Activated T-helper 17 cell treated with anti-CD3 and anti-CD28 coated beads, Interleukin-2, amount 50 U/mL, for 72 hours (primary cell): ENCODE data around the gene CASQ2. TPM values are rescaled to one million over a fixed set of nuclear protein-coding genes. Genes with fewer than 3 reads are reported as not detected.

Experiments used
- ATAC-seq: fragments of 150-1000 bp; cut with Tn5 transposase; replicated peaks from 2 replicates; pipeline ENCODE4 v1.10.0; 2021; ENCODE audit warnings: mild to moderate bottlenecking, moderate library complexity
- H3K27ac Mint-ChIP-seq: one replicate; pipeline ENCODE4 v1.8.0; 2022; ENCODE audit warnings: mixed read lengths
- H3K27me3 Mint-ChIP-seq: one replicate; pipeline ENCODE4 v1.8.0; 2022; ENCODE audit warnings: mixed read lengths
- H3K36me3 Mint-ChIP-seq: one replicate; pipeline ENCODE4 v1.8.0; 2022; ENCODE audit warnings: low read depth, mild to moderate bottlenecking, mixed read lengths
- H3K4me1 Mint-ChIP-seq: one replicate; pipeline ENCODE4 v1.8.0; 2022; ENCODE audit warnings: mixed read lengths
- H3K4me3 Mint-ChIP-seq: one replicate; pipeline ENCODE4 v1.8.0; 2022; ENCODE audit warnings: mild to moderate bottlenecking, mixed read lengths
- H3K9me3 Mint-ChIP-seq: one replicate; pipeline ENCODE4 v1.8.0; 2022; ENCODE audit warnings: mixed read lengths
- total RNA-seq, 2 donors: library from RNA; stranded (reverse); gene quantifications; one replicate each; pipeline ENCODE4 v1.2.3, GENCODE V29; 2022

The CASQ2 gene
- total RNA-seq, 2 donors from 2014 or later, result not detected

DNA sequence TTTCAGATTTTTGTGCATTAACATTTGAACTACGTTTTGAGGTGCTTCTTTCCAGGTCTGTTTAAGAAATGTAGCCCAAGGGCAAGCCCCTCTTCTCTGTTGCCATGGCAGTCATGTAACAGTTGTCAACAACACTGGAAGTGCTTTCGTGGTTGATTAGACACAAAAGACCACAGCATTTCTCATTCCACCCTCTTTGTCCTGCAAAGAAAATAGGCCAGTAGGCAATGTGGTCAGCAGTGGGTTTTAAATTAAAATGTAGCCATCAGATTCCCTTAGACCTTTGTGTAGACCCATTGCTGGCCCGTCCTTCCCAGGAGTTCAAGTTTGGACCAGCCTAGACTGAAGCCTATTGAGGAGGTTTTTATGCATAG is 91.3 kb downstream of the CASQ2 start:
- Mint-ChIP-seq H3K4me1 (no peaks in the 10 kb centered on the region), H3K27me3 (no peaks in the 10 kb centered on the region), H3K36me3 (no peaks in the 10 kb centered on the region), H3K4me3 (no peak overlapping the region), H3K27ac (no peak overlapping the region), H3K9me3 (no peaks in the 10 kb centered on the region)
- ATAC-seq, result no peak

- Mint-ChIP-seq H3K27ac (no peak overlapping the region), H3K36me3 (no peaks in the 10 kb centered on the region), H3K4me3 (no peak overlapping the region), H3K27me3 (no peaks in the 10 kb centered on the region), H3K4me1 (no peaks in the 10 kb centered on the region), H3K9me3 (no peaks in the 10 kb centered on the region)
- ATAC-seq, result no peak
Observed at GRCh38 chr1:115676498-115677181, 91.9 kb downstream of the CASQ2 start.

DNA sequence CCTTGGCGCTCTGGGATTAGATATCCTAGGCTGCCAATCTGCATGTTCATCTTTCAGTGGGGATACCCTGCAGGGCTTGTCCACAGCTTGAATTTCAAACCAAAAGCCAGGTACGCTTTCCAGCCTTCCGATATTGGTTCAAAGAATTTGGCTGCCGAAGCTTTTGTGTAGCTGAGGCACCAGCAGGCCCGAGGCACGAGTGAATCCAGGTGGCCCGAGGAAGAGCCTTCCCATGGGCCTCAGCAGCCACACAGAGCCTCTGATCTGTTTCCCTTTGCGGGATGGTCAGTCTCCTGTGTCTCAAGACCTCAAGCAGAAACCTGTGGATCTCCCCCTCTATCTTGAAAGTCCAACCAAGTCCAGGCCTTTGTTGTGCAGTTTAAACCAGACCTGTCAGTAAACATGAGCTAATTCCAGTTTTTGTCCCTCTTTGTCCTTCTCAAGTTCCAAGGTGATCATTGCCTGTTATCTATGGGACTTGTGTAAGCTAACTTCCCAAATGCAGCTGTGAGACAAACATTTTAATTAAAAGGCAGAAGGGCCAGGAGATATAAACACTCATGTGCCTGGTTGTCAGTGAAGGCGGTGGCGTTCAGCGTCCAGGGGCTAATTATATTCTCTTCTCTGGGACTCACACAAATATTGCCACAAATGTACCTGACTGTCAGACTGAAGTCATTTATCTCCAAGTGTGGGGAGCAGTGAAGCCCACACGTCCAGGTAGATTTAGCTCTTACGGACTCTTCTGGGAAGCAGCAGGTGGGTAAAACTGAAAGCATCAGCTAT is 96.1 kb downstream of the CASQ2 start:
- no peak overlapping the region for H3K27ac Mint-ChIP-seq
- no peak overlapping the region for H3K4me3 Mint-ChIP-seq
- H3K4me1 Mint-ChIP-seq, result no peaks in the 10 kb centered on the region
- H3K27me3 Mint-ChIP-seq, result no peaks in the 10 kb centered on the region
- H3K9me3 Mint-ChIP-seq, result no peaks in the 10 kb centered on the region
- no peak for ATAC-seq
- H3K36me3 Mint-ChIP-seq, result no peaks in the 10 kb centered on the region

GRCh38 chr1:115671176-115671934 is 97.2 kb downstream of the CASQ2 start:
- Mint-ChIP-seq H3K9me3 (no peaks in the 10 kb centered on the region), H3K36me3 (no peaks in the 10 kb centered on the region), H3K27ac (no peak overlapping the region), H3K4me1 (no peaks in the 10 kb centered on the region), H3K27me3 (no peaks in the 10 kb centered on the region), H3K4me3 (no peak overlapping the region)
- ATAC-seq, result no peak

- no peak overlapping the region for H3K27ac Mint-ChIP-seq
- no peaks in the 10 kb centered on the region for H3K36me3 Mint-ChIP-seq
- no peak for ATAC-seq
- H3K9me3 Mint-ChIP-seq, result no peaks in the 10 kb centered on the region
- no peaks in the 10 kb centered on the region for H3K4me1 Mint-ChIP-seq
- H3K4me3 Mint-ChIP-seq, result no peak overlapping the region
- no peaks in the 10 kb centered on the region for H3K27me3 Mint-ChIP-seq
Observed at GRCh38 chr1:115670476-115671175, 97.9 kb downstream of the CASQ2 start.

DNA sequence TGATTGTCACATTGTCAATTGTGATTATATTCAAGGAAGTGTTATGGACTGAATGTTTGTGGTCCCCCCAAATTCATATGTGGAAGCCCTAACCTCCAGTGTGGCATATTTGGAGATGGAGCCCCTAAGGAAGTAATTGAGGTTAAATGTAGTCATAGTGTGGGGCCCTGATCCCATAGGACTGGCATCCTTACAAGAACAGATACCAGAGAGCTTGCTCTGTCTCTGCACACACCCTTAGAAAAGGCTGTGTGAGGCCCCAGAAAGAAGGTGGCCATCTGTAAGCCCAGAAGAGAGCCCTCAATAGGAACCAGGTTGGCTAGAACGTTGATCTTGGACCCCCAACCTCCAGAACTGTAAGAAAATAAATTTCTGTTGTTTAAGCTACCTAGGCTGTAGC is 98.6 kb downstream of the CASQ2 start:
- Mint-ChIP-seq H3K27ac (no peak overlapping the region), H3K4me1 (no peaks in the 10 kb centered on the region), H3K27me3 (no peaks in the 10 kb centered on the region), H3K36me3 (no peaks in the 10 kb centered on the region), H3K9me3 (no peaks in the 10 kb centered on the region), H3K4me3 (no peak overlapping the region)
- ATAC-seq, result no peak

- no peaks in the 10 kb centered on the region for H3K4me1 Mint-ChIP-seq
- ATAC-seq, result peak; percentile 85
- no peaks in the 10 kb centered on the region for H3K9me3 Mint-ChIP-seq
- peaks cover 7% of the 10 kb centered on the region for H3K36me3 Mint-ChIP-seq
- no peak overlapping the region for H3K4me3 Mint-ChIP-seq
- H3K27me3 Mint-ChIP-seq, result no peaks in the 10 kb centered on the region
- no peak overlapping the region for H3K27ac Mint-ChIP-seq
Observed at GRCh38 chr1:115669002-115669673, 99.4 kb downstream of the CASQ2 start.

- Mint-ChIP-seq H3K4me1 (no peaks in the 10 kb centered on the region), H3K9me3 (no peaks in the 10 kb centered on the region), H3K27ac (no peak overlapping the region), H3K36me3 (peaks cover 13% of the 10 kb centered on the region), H3K4me3 (no peak overlapping the region), H3K27me3 (no peaks in the 10 kb centered on the region)
- no peak for ATAC-seq
Observed at GRCh38 chr1:115668579-115668978, 99.9 kb downstream of the CASQ2 start.

DNA sequence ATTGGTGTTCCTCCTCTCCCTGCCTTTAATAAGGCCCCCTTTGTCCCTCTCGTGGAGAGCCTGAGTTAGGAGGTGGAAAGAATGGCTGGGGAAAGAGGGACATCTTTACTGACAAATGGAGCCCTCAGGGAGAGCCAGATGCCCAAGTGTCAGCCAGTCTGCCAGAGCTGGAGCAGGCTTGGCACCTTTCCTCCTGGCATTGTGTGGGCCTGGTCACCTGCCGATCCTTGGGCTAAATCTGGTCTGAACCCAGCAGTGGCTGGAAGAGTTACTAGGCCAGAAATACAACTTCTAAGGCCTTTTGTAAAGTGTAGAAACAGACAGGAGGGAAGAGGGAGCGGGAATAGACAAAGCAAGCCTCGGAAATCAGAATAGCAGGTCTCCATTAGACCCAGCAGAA is 101.8 kb downstream of the CASQ2 start:
- no peak for ATAC-seq
- H3K4me3 Mint-ChIP-seq, result no peak overlapping the region
- no peaks in the 10 kb centered on the region for H3K9me3 Mint-ChIP-seq
- no peaks in the 10 kb centered on the region for H3K4me1 Mint-ChIP-seq
- H3K27ac Mint-ChIP-seq, result no peak overlapping the region
- no peaks in the 10 kb centered on the region for H3K27me3 Mint-ChIP-seq
- H3K36me3 Mint-ChIP-seq, result peaks cover 13% of the 10 kb centered on the region

DNA sequence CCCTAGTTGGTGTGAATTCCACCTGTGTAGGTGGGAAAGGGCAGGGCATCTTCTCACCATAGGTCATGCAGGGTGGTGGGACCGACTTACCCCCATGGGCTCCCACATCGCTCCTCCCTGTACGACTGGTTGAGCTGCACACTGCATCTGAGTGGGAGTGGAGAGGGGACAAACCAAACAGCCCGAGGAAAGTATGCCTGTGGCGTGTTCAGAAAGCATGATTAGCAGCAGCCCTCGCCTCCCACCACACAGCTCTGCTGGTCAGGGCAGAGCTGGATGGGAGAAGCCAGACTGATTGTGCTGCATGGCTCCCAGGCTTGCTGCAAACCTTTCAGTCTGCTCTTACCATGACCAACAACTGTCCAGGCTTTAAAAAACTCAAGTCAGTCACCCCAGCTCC is 102.3 kb downstream of the CASQ2 start:
- Mint-ChIP-seq H3K4me3 (no peak overlapping the region), H3K9me3 (no peaks in the 10 kb centered on the region), H3K4me1 (no peaks in the 10 kb centered on the region), H3K27ac (no peak overlapping the region), H3K27me3 (no peaks in the 10 kb centered on the region), H3K36me3 (peaks cover 13% of the 10 kb centered on the region)
- no peak for ATAC-seq

GRCh38 chr1:115665319-115666096 is 103.0 kb downstream of the CASQ2 start:
- Mint-ChIP-seq H3K9me3 (no peaks in the 10 kb centered on the region), H3K4me1 (no peaks in the 10 kb centered on the region), H3K4me3 (no peak overlapping the region), H3K36me3 (peaks cover 13% of the 10 kb centered on the region), H3K27me3 (no peaks in the 10 kb centered on the region), H3K27ac (no peak overlapping the region)
- ATAC-seq, result no peak

DNA sequence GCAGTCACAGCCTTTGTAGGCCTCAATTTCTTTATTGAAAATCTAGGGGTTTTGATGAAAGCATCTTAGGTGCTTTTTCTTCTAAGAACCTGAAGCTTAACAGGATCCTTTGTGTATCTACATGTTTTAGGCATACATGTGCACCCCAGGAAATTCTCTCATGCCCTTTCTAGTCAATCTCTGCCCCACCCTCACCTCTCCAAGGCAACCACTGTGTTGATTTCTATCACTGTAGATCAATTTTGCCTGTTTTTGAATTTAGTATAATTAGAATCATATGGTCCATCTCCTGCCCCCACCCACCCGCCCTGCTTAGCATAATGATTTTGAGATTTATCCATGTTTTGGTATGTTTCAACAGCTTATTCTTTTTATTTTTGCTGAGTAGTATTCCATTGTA is 107.4 kb downstream of the CASQ2 start:
- H3K36me3 Mint-ChIP-seq, result peaks cover 18% of the 10 kb centered on the region
- H3K27me3 Mint-ChIP-seq, result no peaks in the 10 kb centered on the region
- no peaks in the 10 kb centered on the region for H3K9me3 Mint-ChIP-seq
- no peak overlapping the region for H3K27ac Mint-ChIP-seq
- no peak overlapping the region for H3K4me3 Mint-ChIP-seq
- H3K4me1 Mint-ChIP-seq, result no peaks in the 10 kb centered on the region
- no peak for ATAC-seq

GRCh38 chr1:115660151-115660550 is 108.4 kb downstream of the CASQ2 start:
- Mint-ChIP-seq H3K4me3 (no peak overlapping the region), H3K9me3 (no peaks in the 10 kb centered on the region), H3K27me3 (no peaks in the 10 kb centered on the region), H3K27ac (no peak overlapping the region), H3K4me1 (peaks cover 4% of the 10 kb centered on the region), H3K36me3 (peaks cover 20% of the 10 kb centered on the region)
- no peak for ATAC-seq
